ENCODE results near the gene TEDC2. TPM values are rescaled to one million over a fixed set of nuclear protein-coding genes. Genes with fewer than 3 reads are reported as not detected.
A peak's percentile ranks its signal among the peaks of the same experiment; 100 is the strongest.

The TEDC2 gene
- total RNA-seq, 4 donors from 2014 or later = 1.8 to 7.0 TPM; not detected in 2

DNA sequence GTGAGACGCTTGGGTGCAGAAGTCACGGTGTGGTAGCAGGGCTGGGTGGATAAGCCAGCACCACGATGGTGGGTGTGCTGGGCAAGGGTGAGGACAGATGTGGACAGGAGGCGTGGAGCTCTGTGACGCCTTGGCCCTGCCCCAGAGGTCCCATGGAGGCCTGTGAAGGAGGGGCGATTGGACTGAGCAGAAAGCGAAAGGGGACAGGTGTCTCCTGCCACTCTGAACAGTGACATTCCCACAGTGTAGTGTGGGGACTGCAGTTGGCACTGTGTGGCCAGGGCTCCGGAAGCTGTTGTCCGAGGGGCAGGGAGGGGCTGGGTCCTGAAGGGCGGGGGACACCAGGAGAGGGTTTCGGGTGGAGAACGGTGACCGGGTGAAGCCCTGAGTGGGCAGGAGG is 22.3 kb downstream of the TEDC2 start:
- H3K4me3 ChIP-seq = no peak overlapping the region
- intact Hi-C loops (cut with DNase I; ENCODE audit: low total_unique reads) = no loop called here

DNA sequence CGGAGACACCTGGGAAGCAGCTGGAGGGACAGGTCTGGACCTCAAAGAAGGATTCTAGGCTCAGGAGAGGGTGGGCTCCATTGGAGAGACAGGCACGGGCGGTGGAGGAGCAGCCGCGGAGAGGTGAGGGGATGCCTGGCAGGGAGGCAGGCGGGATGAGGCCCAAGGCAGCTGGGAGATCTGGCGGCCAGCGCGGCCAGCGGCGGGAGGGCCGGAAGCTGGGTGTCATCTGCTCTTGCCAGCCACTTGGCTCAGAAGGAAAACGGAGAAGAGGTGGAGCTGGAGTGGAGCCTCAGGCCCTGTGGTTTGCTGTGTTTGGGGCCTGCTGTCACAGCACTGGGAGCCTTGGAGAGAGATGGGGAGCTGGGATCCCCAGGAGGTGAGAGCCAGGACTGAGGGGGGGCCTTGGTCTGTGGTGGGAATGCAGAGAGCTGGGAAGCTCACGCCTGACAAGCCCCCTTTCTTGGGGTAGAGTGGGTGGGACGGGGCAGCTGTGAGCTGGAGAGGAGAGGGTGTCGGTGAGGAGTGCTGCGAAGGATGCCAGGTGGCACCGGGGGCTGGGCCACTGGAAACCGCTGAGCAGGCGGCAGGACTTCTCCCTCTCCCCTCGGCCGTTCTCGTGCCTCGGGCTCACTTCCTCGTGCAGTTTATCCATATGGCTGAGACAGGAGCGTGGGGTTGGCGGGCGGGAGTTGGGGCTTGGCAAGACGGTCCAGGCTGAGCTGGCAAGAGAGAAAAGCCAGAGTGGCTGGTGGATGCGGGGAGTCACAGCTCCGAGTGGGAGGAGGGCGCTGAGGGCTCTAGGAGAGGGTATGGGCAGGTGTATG is 23.0 kb downstream of the TEDC2 start:
- TF ChIP-seq, protein P1, sequence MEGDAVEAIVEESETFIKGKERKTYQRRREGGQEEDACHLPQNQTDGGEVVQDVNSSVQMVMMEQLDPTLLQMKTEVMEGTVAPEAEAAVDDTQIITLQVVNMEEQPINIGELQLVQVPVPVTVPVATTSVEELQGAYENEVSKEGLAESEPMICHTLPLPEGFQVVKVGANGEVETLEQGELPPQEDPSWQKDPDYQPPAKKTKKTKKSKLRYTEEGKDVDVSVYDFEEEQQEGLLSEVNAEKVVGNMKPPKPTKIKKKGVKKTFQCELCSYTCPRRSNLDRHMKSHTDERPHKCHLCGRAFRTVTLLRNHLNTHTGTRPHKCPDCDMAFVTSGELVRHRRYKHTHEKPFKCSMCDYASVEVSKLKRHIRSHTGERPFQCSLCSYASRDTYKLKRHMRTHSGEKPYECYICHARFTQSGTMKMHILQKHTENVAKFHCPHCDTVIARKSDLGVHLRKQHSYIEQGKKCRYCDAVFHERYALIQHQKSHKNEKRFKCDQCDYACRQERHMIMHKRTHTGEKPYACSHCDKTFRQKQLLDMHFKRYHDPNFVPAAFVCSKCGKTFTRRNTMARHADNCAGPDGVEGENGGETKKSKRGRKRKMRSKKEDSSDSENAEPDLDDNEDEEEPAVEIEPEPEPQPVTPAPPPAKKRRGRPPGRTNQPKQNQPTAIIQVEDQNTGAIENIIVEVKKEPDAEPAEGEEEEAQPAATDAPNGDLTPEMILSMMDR (IDR thresholded peaks at IDR 0.05) = no peak
- no peak for TF ChIP-seq POLR2A (IDR thresholded peaks at IDR 0.05)
- Histone ChIP-seq H3K27me3 (no peaks in the 10 kb centered on the region), H3K9me3 (no peaks in the 10 kb centered on the region), H3K4me1 (peaks cover 0 to 11% of the 10 kb centered on the region in 2 donors), H3K4me3 (peak overlapping the region in 1 of 2 donors; percentile 1), H3K27ac (peak overlapping the region; percentile 3 to 57), H3K36me3 (no peaks in the 10 kb centered on the region)
- DNase-seq = peak; percentile 44 to 63
- intact Hi-C loops (cut with DNase I; ENCODE audit: low total_unique reads) = no loop called here

More for the DNA sequence above, 22.3 kb downstream of the TEDC2 start:
- TF ChIP-seq, protein P1 (IDR thresholded peaks at IDR 0.05) = no peak
- no peak for TF ChIP-seq POLR2A (IDR thresholded peaks at IDR 0.05)
- Histone ChIP-seq H3K4me1 (peaks cover 0 to 11% of the 10 kb centered on the region in 2 donors), H3K27ac (peak overlapping the region; percentile 3 to 57), H3K36me3 (no peaks in the 10 kb centered on the region), H3K9me3 (no peaks in the 10 kb centered on the region), H3K27me3 (no peaks in the 10 kb centered on the region)
- no peak for DNase-seq

DNA sequence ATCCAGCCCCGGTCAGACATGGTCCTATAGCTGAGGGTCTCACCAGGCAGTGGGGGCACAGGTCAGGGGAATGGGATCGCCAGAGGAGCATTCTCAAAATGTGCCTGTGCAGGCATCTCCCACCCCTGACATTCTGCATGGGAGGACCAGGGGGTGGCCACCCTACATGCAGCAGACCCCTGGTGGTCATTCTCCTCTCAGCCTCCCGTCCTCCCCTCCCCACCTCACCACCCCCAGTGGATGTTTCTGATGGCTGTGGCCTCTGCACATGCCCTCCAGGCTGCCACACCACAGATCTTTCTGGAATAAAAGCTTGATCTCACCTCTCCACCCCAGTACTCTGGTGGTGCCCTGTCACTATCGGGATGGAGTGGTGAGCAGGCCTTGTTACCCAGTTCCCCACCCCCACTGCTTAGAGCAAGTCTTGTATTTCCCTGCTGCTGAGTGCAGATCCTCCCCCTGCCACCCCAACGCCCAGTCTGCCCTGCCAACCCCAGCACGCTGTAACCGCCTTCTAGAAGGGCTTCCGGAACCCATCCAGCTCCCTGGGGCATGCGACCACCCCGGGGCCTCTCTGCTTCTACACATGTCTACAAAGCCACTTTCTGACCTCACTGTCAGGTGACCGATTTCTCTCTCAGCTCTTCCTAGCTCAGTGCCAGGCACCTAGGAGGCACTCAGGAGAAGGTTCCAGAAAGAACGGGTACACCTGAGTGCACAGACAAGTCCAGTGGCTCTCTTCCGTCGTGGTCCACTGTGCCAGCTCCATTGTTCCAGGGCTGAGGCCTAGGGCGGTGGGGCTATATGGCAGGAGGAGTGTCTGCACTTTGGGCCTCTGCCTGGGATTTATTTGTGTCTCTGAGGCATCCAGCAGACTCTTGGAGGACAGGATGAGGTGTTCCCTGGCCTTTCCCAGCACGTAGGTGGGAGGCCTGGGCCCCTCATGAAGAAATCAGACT is 24.3 kb downstream of the TEDC2 start:
- H3K27me3 ChIP-seq = no peaks in the 10 kb centered on the region
- no peak for TF ChIP-seq POLR2A (IDR thresholded peaks at IDR 0.05)
- TF ChIP-seq, protein P1 (IDR thresholded peaks at IDR 0.05) = no peak
- no peak overlapping the region for H3K27ac ChIP-seq
- DNase-seq = no peak
- no peaks in the 10 kb centered on the region for H3K9me3 ChIP-seq
- H3K4me1 ChIP-seq = peaks cover 0 to 11% of the 10 kb centered on the region in 2 donors
- H3K36me3 ChIP-seq = no peaks in the 10 kb centered on the region
- intact Hi-C loops (cut with DNase I; ENCODE audit: low total_unique reads) = no loop called here
- no peak overlapping the region for H3K4me3 ChIP-seq

DNA sequence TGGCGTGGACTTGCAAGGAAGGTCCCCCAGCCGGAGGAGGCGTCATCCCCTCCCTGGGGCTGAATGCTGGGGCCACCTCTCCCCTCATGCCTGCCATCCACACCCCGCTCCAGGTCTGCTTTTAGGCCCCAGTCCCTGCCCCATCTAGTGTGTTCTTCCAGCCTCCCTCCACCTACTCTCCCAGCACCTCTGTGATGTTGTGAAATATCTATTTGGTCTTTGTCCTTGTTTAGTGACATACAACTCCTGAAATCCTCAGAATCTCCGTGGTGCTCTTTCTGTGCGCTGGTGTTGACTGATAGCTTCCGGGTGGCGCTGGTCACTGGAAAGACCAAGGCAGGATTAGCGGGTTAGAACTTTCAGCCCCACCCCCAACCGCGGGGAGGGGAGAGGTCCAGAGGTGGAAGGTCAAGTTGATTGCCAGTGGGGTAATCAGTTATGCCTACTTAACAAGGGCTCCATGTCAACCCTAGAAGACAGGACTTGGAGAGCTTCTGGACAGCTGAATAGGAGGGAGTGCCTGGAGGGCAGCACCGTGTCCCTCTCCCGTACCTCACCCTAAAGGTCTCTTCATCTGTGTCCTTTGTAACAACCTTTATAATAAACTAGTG is 25.1 kb downstream of the TEDC2 start:
- no peaks in the 10 kb centered on the region for H3K9me3 ChIP-seq
- intact Hi-C loops (cut with DNase I; ENCODE audit: low total_unique reads) = no loop called here
- DNase-seq = no peak
- H3K4me1 ChIP-seq = peaks cover 0 to 11% of the 10 kb centered on the region in 2 donors
- H3K4me3 ChIP-seq = no peak overlapping the region
- no peak for TF ChIP-seq POLR2A (IDR thresholded peaks at IDR 0.05)
- TF ChIP-seq, protein P1 (IDR thresholded peaks at IDR 0.05) = no peak
- no peaks in the 10 kb centered on the region for H3K27me3 ChIP-seq
- no peaks in the 10 kb centered on the region for H3K36me3 ChIP-seq
- H3K27ac ChIP-seq = no peak overlapping the region

All from uterus (tissue), 4 donors.